Endothelial cell of umbilical vein (primary cell): ENCODE results near the gene PEAK3. TPM values are rescaled to one million over a fixed set of nuclear protein-coding genes. Genes with fewer than 3 reads are reported as not detected.

ENCODE experiments used
- BruUV-seq: library from RNA; stranded (reverse); fragments of 400-500 nt; replicated peaks from 2 replicates; lab custom pipeline; 2021; lab: Mats Ljungman, UMichigan
- CTCF ChIA-PET: fragments of 300-600, 350-600 bp; sonication (Branson Sonifier 250); formaldehyde crosslinking; loops from one replicate; lab custom pipeline; 2021; ENCODE audit warnings: antibody characterized with exemption, inconsistent platforms; lab: Charles Lee
- POLR2A ChIA-PET: fragments of 300-600, 350-600 bp; sonication (Branson Sonifier 250); formaldehyde crosslinking; loops from one replicate; lab custom pipeline; 2021; ENCODE audit warnings: antibody characterized with exemption, inconsistent platforms; lab: Charles Lee
- DNase-seq: peaks from one replicate; pipeline ENCODE4 v3.0.0-alpha.2; 2011; ENCODE audit warnings: low read depth, low spot score
- FAIRE-seq: peaks from 2 replicates; lab custom pipeline; 2011; peaks lifted over from hg19 to GRCh38; lab: Jason Lieb, UNC
- H2AFZ ChIP-seq: 2 replicates; pipeline ENCODE4 v1.6.0; 2012; ENCODE audit warnings: low read depth, low read length, control low read depth, inconsistent platforms
- H3K27ac ChIP-seq: 2 replicates; pipeline ENCODE4 v1.5.1; 2011; ENCODE audit warnings: low read depth, mild to moderate bottlenecking, control low read depth, low read length, moderate library complexity; ENCODE audit not compliant: insufficient read depth
- H3K27me3 ChIP-seq, 2 experiments: 2 replicates each; pipeline versions ENCODE4 v1.6.0 to v1.6.1; 2011; ENCODE audit warnings: low read length in 2 of 2, mixed read lengths in 1 of 2; ENCODE audit not compliant: control insufficient read depth in 2 of 2, insufficient read depth in 2 of 2
- H3K36me3 ChIP-seq, 2 experiments: 2 replicates in 1 of 2; 3 replicates in 1 of 2; pipeline ENCODE4 v1.5.1; 2011; ENCODE audit warnings: low read length in 2 of 2, mild to moderate bottlenecking in 1 of 2, moderate library complexity in 1 of 2; ENCODE audit not compliant: control insufficient read depth in 2 of 2, insufficient read depth in 2 of 2; ENCODE audit errors: extremely low read depth in 1 of 2
- H3K4me1 ChIP-seq: 3 replicates; pipeline ENCODE4 v1.5.1; 2011; ENCODE audit warnings: mild to moderate bottlenecking, low read length; ENCODE audit not compliant: control insufficient read depth, insufficient read depth; ENCODE audit errors: extremely low read depth
- H3K4me2 ChIP-seq: 2 replicates; pipeline ENCODE4 v1.6.1; 2011; ENCODE audit warnings: low read length, control low read depth, mixed read lengths; ENCODE audit not compliant: insufficient read depth
- H3K4me3 ChIP-seq, 3 experiments: fragments of 200-600 bp in 1 of 3; sonication (generic), shearing (Covaris generic) in 1 of 3; replicated peaks in 1 of 3; 2 replicates each; pipeline ENCODE4 v1.5.1; 2011 to 2016; ENCODE audit warnings: control low read depth in 3 of 3, low read length in 3 of 3, mild to moderate bottlenecking in 2 of 3, inconsistent platforms in 1 of 3, low read depth in 1 of 3, moderate library complexity in 1 of 3; ENCODE audit not compliant: insufficient read depth in 1 of 3
- H3K79me2 ChIP-seq: 2 replicates; pipeline ENCODE4 v1.6.0; 2012; ENCODE audit warnings: low read length, inconsistent platforms; ENCODE audit not compliant: control insufficient read depth, insufficient read depth
- H3K9ac ChIP-seq: replicated peaks from 2 replicates; pipeline ENCODE3; 2011; ENCODE audit warnings: low read length, control low read depth; ENCODE audit not compliant: insufficient read depth; ENCODE audit errors: extremely low read depth
- H3K9me1 ChIP-seq: replicated peaks from 3 replicates; pipeline ENCODE4 v1.6.0; 2011; ENCODE audit warnings: mild to moderate bottlenecking, low read length; ENCODE audit not compliant: control insufficient read depth, insufficient read depth; ENCODE audit errors: extremely low read depth
- H3K9me3 ChIP-seq: replicated peaks from 2 replicates; pipeline ENCODE4 v1.5.1; 2012; ENCODE audit warnings: low read length, inconsistent platforms; ENCODE audit not compliant: control insufficient read depth, insufficient read depth
- H4K20me1 ChIP-seq: replicated peaks from 2 replicates; pipeline ENCODE3; 2011; ENCODE audit warnings: mild to moderate bottlenecking, low read length; ENCODE audit not compliant: control insufficient read depth, insufficient read depth; ENCODE audit errors: extremely low read depth
- CTCF ChIP-seq, 2 donors: IDR thresholded peaks; 1 replicate in 1 of 2; 2 replicates in 1 of 2; pipeline ENCODE4 v1.5.1; 2011; ENCODE audit warnings: low read length in 2 of 2, mild to moderate bottlenecking in 2 of 2, moderate library complexity in 2 of 2, control low read depth in 1 of 2, inconsistent platforms in 1 of 2, low read depth in 1 of 2; ENCODE audit not compliant: insufficient read depth in 1 of 2; ENCODE audit errors: extremely low read depth in 1 of 2
- EZH2 ChIP-seq: IDR thresholded peaks from 2 replicates; pipeline ENCODE4 v1.6.1; 2012; ENCODE audit warnings: borderline replicate concordance, low read depth, mild to moderate bottlenecking, moderate library complexity, low read length, inconsistent platforms; ENCODE audit not compliant: severe bottlenecking
- FOS ChIP-seq: IDR thresholded peaks from 2 replicates; pipeline ENCODE4 v1.6.1; 2011; ENCODE audit warnings: mild to moderate bottlenecking, low read length, moderate library complexity, borderline replicate concordance; ENCODE audit not compliant: insufficient read depth
- GATA2 ChIP-seq: IDR thresholded peaks from 2 replicates; pipeline ENCODE4 v1.7.0; 2011; ENCODE audit warnings: low read depth, mild to moderate bottlenecking, moderate library complexity, mixed read lengths, low read length; ENCODE audit not compliant: insufficient read length, insufficient read depth
- JUN ChIP-seq: IDR thresholded peaks from 2 replicates; pipeline ENCODE4 v1.6.1; 2011; ENCODE audit warnings: borderline replicate concordance, low read depth; ENCODE audit not compliant: insufficient read length, insufficient read depth
- MAX ChIP-seq: IDR thresholded peaks from 2 replicates; pipeline ENCODE4 v1.6.1; 2011; ENCODE audit not compliant: insufficient read depth, insufficient read length
- MYC ChIP-seq: IDR thresholded peaks from one replicate; pipeline ENCODE4 v1.6.1; 2011; ENCODE audit warnings: mild to moderate bottlenecking, low read depth, low read length
- POLR2A ChIP-seq: IDR thresholded peaks from 2 replicates; pipeline ENCODE4 v1.6.1; 2012; ENCODE audit warnings: low read depth, mild to moderate bottlenecking, control low read depth, low read length
- POLR2AphosphoS5 ChIP-seq: IDR thresholded peaks from 2 replicates; pipeline ENCODE4 v1.6.1; 2012; ENCODE audit warnings: low read depth, mild to moderate bottlenecking, control low read depth, low read length, moderate library complexity; ENCODE audit not compliant: insufficient read depth
- dilution Hi-C: fragments of 300-500 bp; cut with MboI; formaldehyde crosslinking; loops from one replicate; pipeline ENCODE4 v1.15.0; 2019; ENCODE audit warnings: low sequenced_read_pairs; ENCODE audit not compliant: extremely low pct_ligation_motif_present
- intact Hi-C: fragments of 100-400 bp; cut with micrococcal nuclease; formaldehyde crosslinking; loops from one replicate; pipeline ENCODE4 v1.10.0; 2022
- polyA plus RNA-seq, 4 experiments: library from polyadenylated mRNA; depleted of rRNA in 3 of 4; stranded (reverse) in 3 of 4; unstranded in 1 of 4; fragments of >200 nt; gene quantifications; 2 replicates each; pipeline versions ENCODE4 v1.2.1 to v1.2.3, GENCODE V29; 2011 to 2012; ENCODE audit warnings: missing spikeins in 1 of 4
- total RNA-seq: library from RNA; stranded (reverse); gene quantifications from 2 replicates; pipeline ENCODE4 v1.2.3, GENCODE V29; 2021

PEAK3 gene
- total and polyA plus RNA-seq, 2 donors (not counting 3 experiments of a cell fraction or from before 2014, with no cell fraction given) = 0.03 TPM; not detected in 1

- Histone ChIP-seq H3K36me3 (no peaks in the 10 kb centered on the region), H2AFZ (no peak overlapping the region), H3K9ac (no peak overlapping the region), H3K79me2 (no peaks in the 10 kb centered on the region), H3K9me1 (no peaks in the 10 kb centered on the region), H3K4me2 (no peak overlapping the region), H3K9me3 (peaks cover 2% of the 10 kb centered on the region), H3K27ac (no peak overlapping the region), H3K27me3 (peaks cover 1 to 10% of the 10 kb centered on the region in 2 experiments), H4K20me1 (no peaks in the 10 kb centered on the region), H3K4me3 (no peak overlapping the region), H3K4me1 (no peaks in the 10 kb centered on the region)
- DNase-seq (no peak), FAIRE-seq (no peak)
- CTCF ChIA-PET = interaction anchor here (0.6 to 3.0 kb wide), 24 partner anchors 9 to 385 kb away, joined by 3 to 36 read pairs (median 4); partner anchors contain the start of genes AP3D1, DOT1L, LSM7 and PLEKHJ1
- TF ChIP-seq JUN = no peak
- TF ChIP-seq MAX = no peak
- no peak for TF ChIP-seq CTCF (IDR thresholded peaks at IDR 0.05; ENCODE audit: extremely low read depth in 1 of 2, insufficient read depth in 1 of 2, low read depth in 1 of 2, low read length in 2 of 2)
- no peak for TF ChIP-seq MYC
- no peak for TF ChIP-seq GATA2
- TF ChIP-seq FOS = no peak
- no peak for TF ChIP-seq POLR2AphosphoS5
- no peak for TF ChIP-seq EZH2
- TF ChIP-seq POLR2A = no peak
- no TSS peak for BruUV-seq
- intact Hi-C loops = loop anchor here (10.0 kb wide), 1 partner anchor 380 kb away; no protein-coding TSS in a partner anchor
- POLR2A ChIA-PET = no interaction called here
- dilution Hi-C loops = no loop called here
Measured at GRCh38 chr19:2315121-2315817, 33.3 kb upstream of the PEAK3 start.
